GM19397 (cell line): ENCODE measurements around the gene F10.

Source experiments
- ATAC-seq: cut with Tn5 transposase; IDR thresholded peaks from one replicate; pipeline ENCODE4 v1.9.1; 2021; ENCODE audit warnings: mild to moderate bottlenecking, moderate library complexity; ENCODE audit not compliant: unreplicated experiment

Gene F10

GRCh38 chr13:113129921-113130750, 7.5 kb downstream of the F10 start:
- no peak for ATAC-seq

GRCh38 chr13:113135281-113135760, 12.7 kb downstream of the F10 start:
- ATAC-seq = no peak

GRCh38 chr13:113137691-113138298, 15.2 kb downstream of the F10 start:
- no peak for ATAC-seq

- ATAC-seq = no peak
These were observed 16.4 kb downstream of the F10 start for GRCh38 chr13:113138792-113139551.

- ATAC-seq = no peak
These were observed 17.0 kb downstream of the F10 start for GRCh38 chr13:113139577-113139976.

- ATAC-seq = no peak
These were observed 18.3 kb downstream of the F10 start for GRCh38 chr13:113140677-113141600.

- no peak for ATAC-seq
These were observed 19.0 kb downstream of the F10 start for GRCh38 chr13:113141601-113141970.

GRCh38 chr13:113142876-113143275, 20.3 kb downstream of the F10 start:
- ATAC-seq = no peak

- no peak for ATAC-seq
These were observed 21.1 kb downstream of the F10 start for GRCh38 chr13:113143466-113144254.

GRCh38 chr13:113144255-113144629, 21.6 kb downstream of the F10 start:
- ATAC-seq = no peak

GRCh38 chr13:113145496-113145895, 22.9 kb downstream of the F10 start:
- no peak for ATAC-seq

GRCh38 chr13:113145911-113146598, 23.5 kb downstream of the F10 start:
- no peak for ATAC-seq

- ATAC-seq = no peak
These were observed 24.2 kb downstream of the F10 start for GRCh38 chr13:113146750-113147149.

- ATAC-seq = no peak
These were observed 24.6 kb downstream of the F10 start for GRCh38 chr13:113147206-113147605.

GRCh38 chr13:113148407-113148806, 25.8 kb downstream of the F10 start:
- ATAC-seq = no peak

GRCh38 chr13:113148940-113149503, 26.4 kb downstream of the F10 start:
- ATAC-seq = no peak

- ATAC-seq = no peak
These were observed 27.3 kb downstream of the F10 start for GRCh38 chr13:113149711-113150549.
